CD4-positive, alpha-beta T cell (primary cell): ENCODE data around the gene S100A6. TPM values are rescaled to one million over a fixed set of nuclear protein-coding genes. Genes with fewer than 3 reads are reported as not detected.
"Not testable (repeated sequence)": the region's sequence is repeated elsewhere in the genome, so short reads cannot be mapped to it uniquely, and the experiment has no call there.

Experiments used
- ATAC-seq: fragments of 200-7000 bp; cut with Tn5 transposase; one replicate; pipeline ENCODE4 v1.10.0; 2022; ENCODE audit warnings: mild to moderate bottlenecking; ENCODE audit not compliant: poor library complexity
- CTCF ChIA-PET: fragments of 350-600 bp; sonication (Branson Sonifier 250); formaldehyde crosslinking; loops from one replicate; lab custom pipeline; 2021; ENCODE audit warnings: antibody characterized with exemption, inconsistent platforms; lab: Charles Lee
- POLR2A ChIA-PET: fragments of 350-600 bp; sonication (Branson Sonifier 250); formaldehyde crosslinking; loops from one replicate; lab custom pipeline; 2021; ENCODE audit warnings: antibody characterized with exemption, inconsistent platforms; lab: Charles Lee
- DNase-seq, 14 experiments: peaks; one replicate each; pipeline ENCODE4 v3.0.0-alpha.2; 2013 to 2020; ENCODE audit warnings: mixed read lengths in 2 of 14
- H3K27ac ChIP-seq, 2 donors: one replicate each; pipeline versions ENCODE4 v1.5.1 to v1.7.0; 2013; ENCODE audit warnings: low read length in 2 of 2, low read depth in 1 of 2, mild to moderate bottlenecking in 1 of 2
- H3K27me3 ChIP-seq, 2 experiments: 1 replicate in 1 of 2; 2 replicates in 1 of 2; pipeline versions ENCODE4 v1.6.1 to v1.7.0; 2013; ENCODE audit warnings: low read length in 2 of 2, control low read depth in 1 of 2, mild to moderate bottlenecking in 1 of 2, moderate library complexity in 1 of 2; ENCODE audit not compliant: insufficient read depth in 2 of 2, control insufficient read depth in 1 of 2
- H3K36me3 ChIP-seq: one replicate; pipeline ENCODE4 v1.6.1; 2013; ENCODE audit warnings: low read length, control low read depth; ENCODE audit not compliant: insufficient read depth
- H3K4me1 ChIP-seq: one replicate; pipeline ENCODE4 v1.6.1; 2013; ENCODE audit warnings: low read length, control low read depth; ENCODE audit not compliant: insufficient read depth
- H3K4me3 ChIP-seq: one replicate; pipeline ENCODE4 v1.5.1; 2013; ENCODE audit warnings: mild to moderate bottlenecking, low read length, moderate library complexity
- H3K9me3 ChIP-seq, 2 experiments: 1 replicate in 1 of 2; 2 replicates in 1 of 2; pipeline versions ENCODE4 v1.6.1 to v1.7.0; 2013; ENCODE audit warnings: low read length in 2 of 2, mild to moderate bottlenecking in 2 of 2, control low read depth in 1 of 2, moderate library complexity in 1 of 2; ENCODE audit not compliant: control insufficient read depth in 1 of 2, insufficient read depth in 1 of 2
- H3K27ac Mint-ChIP-seq: one replicate; pipeline ENCODE4 v1.8.0; 2020; ENCODE audit warnings: mixed read lengths
- H3K27me3 Mint-ChIP-seq: one replicate; pipeline ENCODE4 v1.8.0; 2021; ENCODE audit warnings: mixed read lengths
- H3K36me3 Mint-ChIP-seq: one replicate; pipeline ENCODE4 v1.8.0; 2021; ENCODE audit warnings: low read depth, mixed read lengths
- H3K4me1 Mint-ChIP-seq: one replicate; pipeline ENCODE4 v1.8.0; 2021; ENCODE audit warnings: low read depth, mixed read lengths
- H3K4me3 Mint-ChIP-seq: one replicate; pipeline ENCODE4 v1.8.0; 2020; ENCODE audit warnings: mild to moderate bottlenecking, mixed read lengths
- H3K9me3 Mint-ChIP-seq: one replicate; pipeline ENCODE4 v1.8.0; 2020; ENCODE audit warnings: mixed read lengths
- intact Hi-C, 2 experiments: fragments of 100-400 bp; cut with DNase I in 1 of 2; cut with micrococcal nuclease in 1 of 2; formaldehyde crosslinking; loops; one replicate each; pipeline versions ENCODE4 v1.15.1 to v1.9.0; 2023 to 2025; cut with DNase I, micrococcal nuclease
- total RNA-seq, 174 experiments: library from RNA in 2 of 174; stranded (reverse) in 2 of 174; gene quantifications; one replicate each; pipeline ENCODE4 v1.2.3 and lab custom pipeline; 2021 to 2026
- TF ChIP-seq, protein P1 (sequence below): fragments of 200-600 bp; IDR thresholded peaks from one replicate; pipeline ENCODE4 v1.8.0; 2022; ENCODE audit warnings: antibody characterized with exemption, mild to moderate bottlenecking

The S100A6 gene
- total RNA-seq, 2 experiments from 2014 or later: 172 to 175 TPM

DNA sequence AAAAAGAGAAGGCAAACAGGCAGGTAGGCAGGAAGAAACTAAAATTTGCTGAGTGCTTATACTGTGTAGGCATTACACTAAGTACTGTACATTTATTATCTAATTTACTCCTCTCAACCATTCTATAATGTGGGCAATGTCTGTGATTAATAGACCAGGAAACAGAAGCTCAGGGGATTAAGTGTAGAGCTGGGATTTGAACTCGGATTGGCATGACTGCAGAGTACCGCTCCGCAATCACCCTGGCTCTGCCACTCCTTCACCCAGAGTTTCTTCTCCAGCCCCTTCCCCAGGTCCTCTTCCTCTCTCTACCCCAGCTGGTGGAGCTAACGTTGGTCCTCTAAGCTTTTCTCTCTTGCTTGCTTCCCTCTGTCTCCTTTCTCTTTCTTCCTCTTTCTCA lies 41.3 kb upstream of the S100A6 start:
- no peaks in the 10 kb centered on the region for H3K9me3 ChIP-seq
- H3K36me3 Mint-ChIP-seq: no peaks in the 10 kb centered on the region
- peaks cover 3% of the 10 kb centered on the region for H3K4me1 ChIP-seq
- H3K36me3 ChIP-seq: no peaks in the 10 kb centered on the region
- no peak overlapping the region for H3K4me3 Mint-ChIP-seq
- ChIA-PET POLR2A (no interaction called here), CTCF (interaction anchor here (1.0 kb wide), 1 partner anchor 67 kb away, joined by 3 read pairs; no protein-coding TSS in a partner anchor)
- H3K27me3 Mint-ChIP-seq: peaks cover 27% of the 10 kb centered on the region
- ATAC-seq: no peak
- no peak overlapping the region for H3K27ac Mint-ChIP-seq
- TF ChIP-seq, protein P1, sequence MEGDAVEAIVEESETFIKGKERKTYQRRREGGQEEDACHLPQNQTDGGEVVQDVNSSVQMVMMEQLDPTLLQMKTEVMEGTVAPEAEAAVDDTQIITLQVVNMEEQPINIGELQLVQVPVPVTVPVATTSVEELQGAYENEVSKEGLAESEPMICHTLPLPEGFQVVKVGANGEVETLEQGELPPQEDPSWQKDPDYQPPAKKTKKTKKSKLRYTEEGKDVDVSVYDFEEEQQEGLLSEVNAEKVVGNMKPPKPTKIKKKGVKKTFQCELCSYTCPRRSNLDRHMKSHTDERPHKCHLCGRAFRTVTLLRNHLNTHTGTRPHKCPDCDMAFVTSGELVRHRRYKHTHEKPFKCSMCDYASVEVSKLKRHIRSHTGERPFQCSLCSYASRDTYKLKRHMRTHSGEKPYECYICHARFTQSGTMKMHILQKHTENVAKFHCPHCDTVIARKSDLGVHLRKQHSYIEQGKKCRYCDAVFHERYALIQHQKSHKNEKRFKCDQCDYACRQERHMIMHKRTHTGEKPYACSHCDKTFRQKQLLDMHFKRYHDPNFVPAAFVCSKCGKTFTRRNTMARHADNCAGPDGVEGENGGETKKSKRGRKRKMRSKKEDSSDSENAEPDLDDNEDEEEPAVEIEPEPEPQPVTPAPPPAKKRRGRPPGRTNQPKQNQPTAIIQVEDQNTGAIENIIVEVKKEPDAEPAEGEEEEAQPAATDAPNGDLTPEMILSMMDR: no peak
- H3K27ac ChIP-seq: no peak overlapping the region
- H3K9me3 Mint-ChIP-seq: no peaks in the 10 kb centered on the region
- DNase-seq: no peak
- H3K27me3 ChIP-seq: peaks cover 0 to 10% of the 10 kb centered on the region in 2 experiments
- H3K4me3 ChIP-seq: no peak overlapping the region
- H3K4me1 Mint-ChIP-seq: peaks cover 8% of the 10 kb centered on the region
- intact Hi-C loops: no loop called here

DNA sequence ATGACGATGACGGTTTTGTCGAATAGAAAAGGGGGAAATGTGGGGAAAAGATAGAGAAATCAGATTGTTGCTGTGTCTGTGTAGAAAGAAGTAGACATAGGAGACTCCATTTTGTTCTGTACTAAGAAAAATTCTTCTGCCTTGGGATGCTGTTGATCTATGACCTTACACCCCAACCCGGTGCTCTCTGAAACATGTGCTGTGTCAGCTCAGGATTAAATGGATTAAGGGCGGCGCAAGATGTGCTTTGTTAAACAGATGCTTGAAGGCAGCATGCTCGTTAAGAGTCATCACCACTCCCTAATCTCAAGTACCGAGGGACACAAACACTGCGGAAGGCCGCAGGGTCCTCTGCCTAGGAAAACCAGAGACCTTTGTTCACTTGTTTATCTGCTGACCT lies 39.7 kb upstream of the S100A6 start:
- intact Hi-C loops, CTCF ChIA-PET: not testable (repeated sequence)

DNA sequence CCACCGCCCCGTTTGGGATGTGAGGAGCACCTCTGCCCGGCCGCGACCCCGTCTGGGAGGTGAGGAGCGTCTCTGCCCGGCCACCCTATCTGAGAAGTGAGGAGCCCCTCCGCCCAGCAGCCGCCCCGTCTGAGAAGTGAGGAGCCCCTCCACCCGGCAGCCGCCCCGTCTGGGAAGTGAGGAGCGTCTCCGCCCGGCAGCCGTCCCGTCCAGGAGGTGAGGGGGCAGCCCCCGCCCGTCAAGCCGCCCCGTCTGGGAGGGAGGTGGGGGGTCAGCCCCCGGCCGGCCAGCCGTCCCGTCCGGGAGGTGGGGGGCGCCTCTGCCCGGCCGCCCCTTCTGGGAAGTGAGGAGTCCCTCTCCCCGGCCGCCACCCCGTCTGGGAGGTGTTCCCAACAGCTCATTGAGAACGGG lies 39.3 kb upstream of the S100A6 start:
- H3K27ac Mint-ChIP-seq, H3K4me3 Mint-ChIP-seq, DNase-seq, H3K36me3 ChIP-seq, H3K9me3 ChIP-seq, H3K9me3 Mint-ChIP-seq, H3K27me3 ChIP-seq, H3K4me1 ChIP-seq, H3K36me3 Mint-ChIP-seq, ATAC-seq, H3K4me3 ChIP-seq, H3K27ac ChIP-seq, CTCF ChIA-PET, intact Hi-C loops, H3K4me1 Mint-ChIP-seq, POLR2A ChIA-PET: not testable (repeated sequence)
- H3K27me3 Mint-ChIP-seq: peaks cover 27% of the 10 kb centered on the region

More for the DNA sequence above, 39.7 kb upstream of the S100A6 start:
- ATAC-seq, H3K27me3 ChIP-seq, H3K27ac ChIP-seq, H3K4me1 Mint-ChIP-seq, H3K4me3 ChIP-seq, H3K4me3 Mint-ChIP-seq, H3K36me3 ChIP-seq, H3K4me1 ChIP-seq, H3K9me3 Mint-ChIP-seq, H3K9me3 ChIP-seq, H3K36me3 Mint-ChIP-seq, DNase-seq, H3K27ac Mint-ChIP-seq, POLR2A ChIA-PET: not testable (repeated sequence)
- peaks cover 27% of the 10 kb centered on the region for H3K27me3 Mint-ChIP-seq

DNA sequence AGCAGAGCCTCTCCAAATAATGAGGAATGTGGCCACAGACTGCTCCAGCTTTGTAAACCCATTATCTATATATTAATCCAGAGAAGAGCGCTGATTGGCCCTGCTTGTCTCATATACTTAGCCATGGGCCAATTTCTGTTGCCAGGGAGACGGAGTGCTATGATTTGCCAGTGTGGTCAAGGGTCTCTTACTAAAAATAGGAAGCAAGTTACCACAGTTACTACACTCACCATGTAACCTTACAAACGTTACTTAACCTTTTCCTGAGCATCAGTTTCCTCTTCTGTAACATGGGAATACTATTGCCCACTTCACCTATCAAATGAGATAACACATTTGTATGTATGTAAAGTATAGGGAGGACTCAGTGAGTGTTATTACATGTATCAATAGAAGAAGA lies 37.6 kb upstream of the S100A6 start:
- H3K36me3 Mint-ChIP-seq: no peaks in the 10 kb centered on the region
- ChIA-PET CTCF (interaction anchor here (1.2 to 1.5 kb wide), 2 partner anchors 42 to 154 kb away, joined by 3 to 9 read pairs; partner anchors contain the start of gene INTS3), POLR2A (interaction anchor here (1.9 kb wide), 1 partner anchor 38 kb away, joined by 8 read pairs; the partner anchor contains the start of gene S100A6)
- DNase-seq: no peak
- Histone ChIP-seq H3K27me3 (peaks cover 0 to 9% of the 10 kb centered on the region in 2 experiments), H3K4me3 (no peak overlapping the region), H3K36me3 (no peaks in the 10 kb centered on the region), H3K4me1 (peaks cover 9% of the 10 kb centered on the region), H3K27ac (no peak overlapping the region), H3K9me3 (no peaks in the 10 kb centered on the region)
- no peak overlapping the region for H3K27ac Mint-ChIP-seq
- intact Hi-C loops: loop anchor here in 1 of 2 experiments (2.0 to 5.0 kb wide), 3 partner anchors 44 to 414 kb away; partner anchors contain the start of genes RAB13 and S100A14
- ATAC-seq: no peak
- H3K4me3 Mint-ChIP-seq: no peak overlapping the region
- no peaks in the 10 kb centered on the region for H3K9me3 Mint-ChIP-seq
- peaks cover 13% of the 10 kb centered on the region for H3K4me1 Mint-ChIP-seq
- TF ChIP-seq, protein P1: no peak
- H3K27me3 Mint-ChIP-seq: peaks cover 17% of the 10 kb centered on the region
